ENCODE measurements around the gene SLCO1C1. TPM values are rescaled to one million over a fixed set of nuclear protein-coding genes. Genes with fewer than 3 reads are reported as not detected.
"Not testable (repeated sequence)": the region's sequence is repeated elsewhere in the genome, so short reads cannot be mapped to it uniquely, and the experiment has no call there.

SLCO1C1 gene, protein sequence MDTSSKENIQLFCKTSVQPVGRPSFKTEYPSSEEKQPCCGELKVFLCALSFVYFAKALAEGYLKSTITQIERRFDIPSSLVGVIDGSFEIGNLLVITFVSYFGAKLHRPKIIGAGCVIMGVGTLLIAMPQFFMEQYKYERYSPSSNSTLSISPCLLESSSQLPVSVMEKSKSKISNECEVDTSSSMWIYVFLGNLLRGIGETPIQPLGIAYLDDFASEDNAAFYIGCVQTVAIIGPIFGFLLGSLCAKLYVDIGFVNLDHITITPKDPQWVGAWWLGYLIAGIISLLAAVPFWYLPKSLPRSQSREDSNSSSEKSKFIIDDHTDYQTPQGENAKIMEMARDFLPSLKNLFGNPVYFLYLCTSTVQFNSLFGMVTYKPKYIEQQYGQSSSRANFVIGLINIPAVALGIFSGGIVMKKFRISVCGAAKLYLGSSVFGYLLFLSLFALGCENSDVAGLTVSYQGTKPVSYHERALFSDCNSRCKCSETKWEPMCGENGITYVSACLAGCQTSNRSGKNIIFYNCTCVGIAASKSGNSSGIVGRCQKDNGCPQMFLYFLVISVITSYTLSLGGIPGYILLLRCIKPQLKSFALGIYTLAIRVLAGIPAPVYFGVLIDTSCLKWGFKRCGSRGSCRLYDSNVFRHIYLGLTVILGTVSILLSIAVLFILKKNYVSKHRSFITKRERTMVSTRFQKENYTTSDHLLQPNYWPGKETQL
- not detected for total RNA-seq

DNA sequence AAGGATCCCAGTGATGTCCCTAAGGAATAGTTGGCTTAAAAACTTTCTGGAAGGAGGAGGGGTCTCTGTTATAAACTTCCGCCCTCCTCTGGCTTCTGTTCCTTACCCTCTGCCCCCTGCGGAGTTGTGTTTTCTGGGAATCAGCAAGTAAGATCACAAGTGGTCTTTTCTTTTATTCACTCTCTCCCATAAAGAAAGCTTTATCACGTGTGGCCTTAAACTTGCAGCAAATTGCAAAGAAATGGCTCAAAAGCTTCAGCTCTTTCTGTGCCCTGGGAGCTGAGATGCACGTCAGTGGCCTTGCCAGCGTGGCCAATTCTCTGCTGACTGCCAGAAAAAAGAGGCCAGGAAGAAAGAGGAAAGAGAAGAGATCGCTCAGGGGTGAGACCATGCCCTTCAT lies at the start of gene SLCO1C1:
Gene SLCO1C1 (plus strand): TSS at position 101 of the 400 bp plus-strand sequence. CDS start 4,245 bp downstream, outside the sequence.
- no peak for DNase-seq (ENCODE audit: low read depth in 2 of 3, low spot score in 2 of 3)

GRCh38 chr12:20646239-20646827 lies 48.8 kb upstream of the SLCO1C1 start:
- DNase-seq (ENCODE audit: low read depth in 2 of 3, low spot score in 2 of 3) = peak in 2 of 3 donors; percentile 10 to 58

GRCh38 chr12:20653871-20654270 lies 41.3 kb upstream of the SLCO1C1 start:
- DNase-seq (ENCODE audit: low read depth in 2 of 3, low spot score in 2 of 3) = no peak

DNA sequence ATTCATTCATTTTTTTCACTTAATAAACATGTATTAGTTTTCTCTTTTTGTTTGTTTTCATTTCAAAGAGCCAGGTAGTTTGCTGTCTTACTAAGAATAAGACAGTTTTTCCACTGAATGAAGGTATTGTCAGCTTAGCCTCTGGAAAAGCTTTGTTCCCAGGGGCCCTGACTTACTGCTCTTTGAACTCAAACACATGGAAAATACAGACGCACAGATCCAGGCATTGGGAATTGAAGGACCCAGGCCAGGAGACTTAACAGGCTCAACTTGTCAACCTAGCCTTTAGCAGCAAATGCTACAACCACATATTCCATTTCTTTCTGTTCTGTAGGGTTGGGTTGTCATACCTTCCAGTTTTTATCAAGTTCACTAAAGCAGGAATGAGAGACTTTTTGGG lies 38.5 kb upstream of the SLCO1C1 start:
- no peak for DNase-seq (ENCODE audit: low read depth in 2 of 3, low spot score in 2 of 3)

DNA sequence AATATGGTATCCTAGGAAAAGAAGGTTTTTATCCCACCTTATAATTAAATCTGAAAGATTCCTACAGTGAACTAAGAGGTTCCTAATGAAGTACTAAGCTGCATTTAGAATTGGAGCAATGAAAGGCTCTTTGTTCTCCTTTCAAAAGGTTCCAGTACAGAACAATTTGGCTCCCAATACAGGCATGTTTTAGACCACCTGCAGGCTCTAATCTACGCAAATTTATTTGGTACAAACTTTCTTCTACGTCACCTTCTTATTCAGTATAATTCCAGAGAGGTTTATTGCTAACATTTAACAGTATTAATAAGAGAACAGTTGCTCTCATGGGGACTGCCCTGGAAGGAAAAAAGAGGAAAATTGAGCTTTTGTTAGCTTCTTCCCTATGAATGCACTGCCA lies 37.6 kb upstream of the SLCO1C1 start:
- no peak for DNase-seq (ENCODE audit: low read depth in 2 of 3, low spot score in 2 of 3)

GRCh38 chr12:20681334-20681733 lies 13.8 kb upstream of the SLCO1C1 start:
- no peak for DNase-seq (ENCODE audit: low read depth in 2 of 3, low spot score in 2 of 3)

GRCh38 chr12:20696181-20696905 lies 1.2 kb downstream of the SLCO1C1 start:
- DNase-seq (ENCODE audit: low read depth in 2 of 3, low spot score in 2 of 3) = no peak

GRCh38 chr12:20701106-20701505 lies 6.0 kb downstream of the SLCO1C1 start:
- DNase-seq (ENCODE audit: low read depth in 2 of 3, low spot score in 2 of 3) = no peak

- no peak for DNase-seq (ENCODE audit: low read depth in 2 of 3, low spot score in 2 of 3)
Observed at GRCh38 chr12:20704860-20705259, 9.7 kb downstream of the SLCO1C1 start.

DNA sequence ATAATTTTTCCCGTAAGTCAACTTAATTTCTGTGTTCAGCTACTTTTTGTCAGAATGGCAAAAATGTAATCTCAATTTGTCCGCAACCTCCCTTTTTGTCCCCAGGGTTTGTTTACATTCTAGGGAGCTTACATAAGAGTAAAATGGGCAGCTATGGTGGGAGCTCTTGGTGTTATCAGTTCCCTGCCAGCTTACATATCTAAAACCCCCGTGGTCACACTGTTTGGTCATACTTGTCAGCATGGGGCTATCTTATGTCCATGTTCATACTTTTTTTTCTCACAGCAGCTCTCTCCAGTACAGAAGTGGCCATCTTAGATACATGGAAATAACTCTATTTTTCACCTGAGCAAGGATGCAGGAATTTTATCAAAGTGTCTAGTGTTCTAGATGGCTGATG lies 16.7 kb downstream of the SLCO1C1 start:
- no peak for DNase-seq (ENCODE audit: low read depth in 2 of 3, low spot score in 2 of 3)

DNA sequence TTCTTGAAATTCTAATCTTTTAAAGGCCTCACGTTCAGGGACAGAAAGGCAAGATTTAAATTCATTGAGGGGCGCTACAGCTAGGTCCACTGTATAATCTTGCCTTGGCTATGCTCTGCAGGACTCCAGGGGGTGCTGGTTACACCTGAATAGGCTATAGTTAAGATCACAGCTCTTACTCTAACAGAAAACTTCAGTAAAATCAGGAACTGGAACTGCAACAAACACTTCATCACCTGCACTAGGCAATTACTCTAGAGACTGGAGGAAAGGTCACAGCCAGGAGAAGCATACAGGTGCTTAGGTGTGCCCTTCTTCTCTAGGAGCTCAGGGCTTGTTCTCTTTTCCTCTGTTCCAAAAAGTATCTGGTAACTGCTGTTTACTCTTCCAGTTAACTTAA lies 20.9 kb downstream of the SLCO1C1 start:
- DNase-seq (ENCODE audit: low read depth in 2 of 3, low spot score in 2 of 3) = peak in 1 of 3 donors; percentile 3

DNA sequence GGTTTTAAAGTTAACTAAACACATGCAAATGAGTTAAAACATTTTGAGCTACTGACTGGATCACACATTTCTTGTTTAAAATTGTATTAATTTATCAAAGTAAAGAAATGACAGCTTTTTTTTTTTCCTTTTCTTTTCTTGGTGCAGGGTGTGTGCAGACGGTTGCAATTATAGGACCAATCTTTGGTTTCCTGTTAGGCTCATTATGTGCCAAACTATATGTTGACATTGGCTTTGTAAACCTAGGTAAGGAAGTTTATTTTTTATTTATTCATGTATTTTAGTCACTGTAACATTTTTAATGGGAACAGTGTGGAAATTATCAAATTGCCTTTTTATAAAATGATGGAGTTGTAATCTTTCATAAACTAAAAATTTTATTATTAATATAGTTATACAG lies 21.9 kb downstream of the SLCO1C1 start:
- DNase-seq (ENCODE audit: low read depth in 2 of 3, low spot score in 2 of 3) = no peak

GRCh38 chr12:20718294-20718693 lies 23.2 kb downstream of the SLCO1C1 start:
- DNase-seq (ENCODE audit: low read depth in 2 of 3, low spot score in 2 of 3) = no peak

- DNase-seq (ENCODE audit: low read depth in 2 of 3, low spot score in 2 of 3) = no peak
Observed at GRCh38 chr12:20722142-20722541, 27.0 kb downstream of the SLCO1C1 start.

DNA sequence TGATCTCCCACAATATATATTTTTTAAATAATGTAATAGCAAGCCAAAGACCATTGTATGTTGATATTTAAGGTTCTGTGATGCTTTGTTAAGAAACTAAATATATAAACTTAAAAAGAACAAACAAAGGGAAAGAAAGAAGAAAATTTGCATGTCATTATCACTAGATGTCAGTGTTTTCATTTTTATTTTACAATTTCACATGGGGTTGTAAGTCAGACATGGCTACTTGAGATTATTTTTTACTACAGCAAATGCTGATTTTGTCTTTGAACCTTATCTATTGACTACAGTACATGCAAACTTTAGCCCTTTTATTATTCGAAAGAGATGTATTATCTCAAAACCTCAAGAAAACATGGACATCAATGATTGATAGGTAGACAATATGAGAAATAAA lies 36.1 kb downstream of the SLCO1C1 start:
- DNase-seq (ENCODE audit: low read depth in 2 of 3, low spot score in 2 of 3) = peak in 2 of 3 donors; percentile 4 to 29

DNA sequence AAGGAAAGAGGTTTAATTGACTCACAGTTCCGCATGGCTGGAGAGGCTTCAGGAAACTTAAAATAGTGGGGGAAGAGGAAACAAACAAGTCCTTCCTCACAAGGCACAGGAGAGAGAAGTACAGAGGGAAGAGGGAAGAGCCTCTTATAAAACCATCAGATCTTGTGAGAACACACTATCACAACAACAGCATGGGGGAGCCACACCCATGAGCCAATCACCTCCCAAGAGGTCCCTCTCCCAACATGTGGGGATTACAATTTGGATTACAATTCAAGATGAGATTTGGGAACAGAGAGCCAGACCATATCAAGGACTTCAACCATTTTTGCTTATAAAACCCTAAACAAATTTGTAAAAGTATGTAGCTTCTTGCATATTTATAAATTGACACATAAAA lies 45.8 kb downstream of the SLCO1C1 start:
- DNase-seq (ENCODE audit: low read depth in 2 of 3, low spot score in 2 of 3) = no peak

DNA sequence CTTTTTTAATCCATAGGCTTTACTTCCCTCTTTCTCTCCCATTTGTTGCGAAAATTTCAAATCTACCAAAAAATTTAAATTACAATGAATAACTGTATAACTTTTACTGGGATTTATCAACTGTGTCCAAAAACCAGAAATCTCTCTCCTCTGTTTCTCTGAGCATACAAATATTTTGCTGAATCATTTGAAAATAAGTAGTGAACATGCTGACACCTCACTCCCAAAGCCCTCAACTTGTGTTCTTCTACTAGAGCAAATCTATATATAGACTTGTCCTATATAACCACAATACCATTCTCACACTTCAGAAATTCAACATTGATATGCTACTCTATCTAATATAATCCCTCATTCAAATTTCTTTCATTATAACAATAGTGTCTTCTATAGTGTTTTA lies 53.1 kb downstream of the SLCO1C1 start:
- no peak for DNase-seq (ENCODE audit: low read depth in 2 of 3, low spot score in 2 of 3)

DNA sequence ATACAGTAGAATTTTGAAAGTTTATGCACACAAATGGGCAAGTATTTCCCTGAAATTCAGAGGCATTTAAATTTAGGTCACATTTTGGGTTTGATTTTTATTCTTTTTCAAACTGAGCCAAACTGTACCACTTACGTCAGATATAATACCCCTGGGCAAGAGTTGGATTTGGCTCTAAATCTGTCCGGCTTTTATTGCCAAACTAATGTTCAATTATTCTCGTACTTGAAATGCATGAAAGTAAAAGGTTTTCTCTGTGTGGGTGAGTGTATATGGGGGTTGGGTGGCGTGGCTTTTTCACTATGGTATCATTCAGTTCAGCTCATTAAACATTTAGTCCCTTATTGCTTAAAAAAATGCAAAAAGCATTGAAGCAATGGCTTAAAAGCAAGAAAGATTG lies 55.9 kb downstream of the SLCO1C1 start:
- DNase-seq (ENCODE audit: low read depth in 2 of 3, low spot score in 2 of 3) = no peak

GRCh38 chr12:20777420-20777819 lies 82.3 kb downstream of the SLCO1C1 start:
- DNase-seq (ENCODE audit: low read depth in 2 of 3, low spot score in 2 of 3) = no peak

- DNase-seq (ENCODE audit: low read depth in 2 of 3, low spot score in 2 of 3) = no peak
Observed at GRCh38 chr12:20778969-20779368, 83.8 kb downstream of the SLCO1C1 start.

GRCh38 chr12:20779971-20780370 lies 84.8 kb downstream of the SLCO1C1 start:
- DNase-seq (ENCODE audit: low read depth in 2 of 3, low spot score in 2 of 3) = not testable (repeated sequence)
